GM21529 (cell line): ENCODE data around the gene TIMM10.
A peak's percentile ranks its signal among the peaks of the same experiment; 100 is the strongest.
"Not testable (repeated sequence)": the region's sequence is repeated elsewhere in the genome, so short reads cannot be mapped to it uniquely, and the experiment has no call there.

Source experiments
- ATAC-seq: cut with Tn5 transposase; IDR thresholded peaks from one replicate; pipeline ENCODE4 v1.9.1; 2021; ENCODE audit not compliant: unreplicated experiment

The TIMM10 gene

DNA sequence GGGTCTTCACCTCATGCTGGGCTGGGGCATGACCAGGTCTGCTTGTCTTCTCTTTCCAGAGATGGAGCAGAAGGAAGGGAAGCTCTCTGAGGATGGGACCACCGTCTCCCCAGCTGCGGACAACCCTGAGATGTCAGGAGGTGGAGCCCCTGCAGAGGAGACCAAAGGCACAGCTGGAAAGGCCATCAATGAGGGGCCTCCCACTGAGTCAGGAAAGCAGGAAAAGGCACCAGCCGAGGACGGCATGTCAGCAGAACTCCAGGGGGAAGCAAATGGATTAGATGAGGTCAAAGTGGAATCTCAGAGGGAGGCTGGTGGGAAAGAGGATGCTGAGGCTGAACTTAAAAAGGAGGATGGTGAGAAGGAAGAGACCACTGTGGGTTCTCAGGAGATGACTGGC is 12.0 kb upstream of the TIMM10 start:
- ATAC-seq, result no peak

GRCh38 chr11:57541169-57541568 is 10.6 kb upstream of the TIMM10 start:
- ATAC-seq, result no peak

DNA sequence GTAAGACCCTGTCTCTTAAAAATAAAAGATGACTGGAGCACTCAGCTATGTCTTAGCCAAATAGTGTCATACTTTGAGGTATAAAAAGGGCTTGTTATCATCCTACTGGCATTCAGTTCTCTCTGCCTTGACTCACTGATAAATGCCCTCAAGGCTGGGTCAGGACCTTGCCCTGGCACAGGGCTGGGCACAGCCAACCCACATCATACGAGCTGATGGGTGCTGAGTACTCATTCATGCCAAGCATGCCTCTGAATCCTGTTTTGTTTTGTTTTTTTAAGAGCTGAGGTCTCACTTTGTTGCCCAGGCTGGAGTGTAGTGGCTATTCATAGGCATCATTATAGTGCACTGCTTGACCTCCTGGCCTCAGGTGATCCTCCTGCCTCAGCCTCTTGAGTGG is 8.8 kb upstream of the TIMM10 start:
- ATAC-seq, result no peak

DNA sequence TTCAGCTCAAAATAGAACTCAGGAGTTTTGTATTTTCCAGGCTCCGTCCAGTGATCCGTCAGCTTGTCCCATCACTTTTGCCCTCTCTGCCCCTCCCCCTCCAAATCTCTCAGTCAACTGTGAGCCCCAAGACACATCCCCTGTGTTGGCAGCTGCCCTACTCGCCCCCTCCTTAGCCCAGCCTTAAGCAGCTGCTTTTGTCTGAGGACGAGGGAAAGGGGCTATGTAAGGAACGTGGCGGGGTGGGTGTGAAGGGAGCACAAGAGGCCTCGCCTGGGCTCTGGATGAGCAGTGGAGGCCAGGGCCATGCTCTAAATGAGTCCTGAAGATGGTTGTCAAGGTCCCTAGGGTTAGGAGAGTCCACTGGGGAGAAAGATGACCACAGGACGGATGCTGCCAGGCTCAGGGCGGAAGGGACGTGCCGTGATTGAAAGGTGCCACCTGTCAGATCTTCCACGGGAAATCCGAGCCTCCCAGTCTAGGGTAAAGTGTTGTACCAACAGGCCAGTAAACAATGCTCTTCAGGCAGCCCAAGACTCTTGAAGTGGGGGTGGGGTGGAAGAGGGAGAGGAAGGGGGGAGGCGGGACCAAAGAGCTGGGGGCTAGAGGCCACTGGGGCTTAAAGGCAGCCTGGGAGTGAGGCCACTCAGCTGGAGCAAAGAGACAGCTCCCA is 6.5 kb upstream of the TIMM10 start, which contains the start of gene SMTNL1:
TSS of gene SMTNL1 (plus strand) at position 649 of the 673 bp plus-strand sequence. CDS start 5,048 bp downstream, outside the sequence.
- no peak for ATAC-seq

DNA sequence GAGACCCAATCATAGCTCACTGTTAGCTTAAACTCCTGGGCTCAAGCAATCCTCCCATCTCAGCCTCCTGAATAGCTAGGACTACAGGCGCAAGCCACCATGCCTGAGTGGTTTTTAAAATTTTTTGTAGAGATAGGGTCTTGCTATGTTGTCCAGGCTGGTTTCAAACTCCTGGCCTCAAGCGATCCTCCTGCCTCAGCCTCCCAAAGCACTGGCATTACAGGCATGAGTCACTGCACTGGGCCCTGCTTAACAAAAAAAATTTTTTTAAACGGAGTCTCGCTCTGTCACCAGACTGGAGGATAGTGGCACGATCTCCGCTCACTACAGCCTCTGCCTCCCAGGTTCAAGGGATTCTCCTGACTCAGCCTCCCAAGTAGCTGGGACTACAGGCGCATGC is 3.9 kb upstream of the TIMM10 start:
- not testable (repeated sequence) for ATAC-seq

GRCh38 chr11:57530215-57530595 is 349 bp downstream of the TIMM10 start:
- no peak for ATAC-seq

- ATAC-seq, result no peak
Measured at GRCh38 chr11:57529012-57529411, 1.5 kb downstream of the TIMM10 start.

DNA sequence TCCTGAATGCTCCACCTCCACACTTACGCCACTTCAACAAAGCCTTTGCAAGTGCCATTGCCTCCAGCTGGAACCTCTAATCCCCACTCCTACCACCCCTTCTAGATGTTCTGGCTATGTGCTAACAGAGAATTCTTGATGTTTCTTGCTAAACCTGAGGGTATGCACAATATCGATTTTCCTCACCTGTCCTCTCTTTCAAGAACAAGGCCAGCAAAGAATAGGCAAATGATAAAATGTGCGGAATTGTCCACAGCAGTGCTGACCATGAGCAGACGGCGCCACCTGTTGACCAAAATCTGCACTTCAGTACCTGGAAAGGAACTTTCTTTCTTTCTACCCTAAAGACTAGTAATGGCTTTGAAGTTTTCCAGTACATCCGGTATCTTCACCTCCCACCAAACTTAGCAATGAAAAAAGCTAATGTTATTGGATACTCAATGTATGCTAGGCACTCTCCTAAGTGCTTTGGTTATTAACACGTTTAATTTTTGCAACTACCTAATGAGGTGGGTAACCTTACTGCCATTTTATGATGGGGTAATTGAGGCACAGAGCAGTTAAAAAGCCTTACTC is 3.4 kb downstream of the TIMM10 start:
- no peak for ATAC-seq

GRCh38 chr11:57523419-57523818 is 7.1 kb downstream of the TIMM10 start:
- ATAC-seq, result no peak

GRCh38 chr11:57521116-57521515 is 9.4 kb downstream of the TIMM10 start:
- no peak for ATAC-seq

GRCh38 chr11:57516061-57516443 is 14.5 kb downstream of the TIMM10 start:
- no peak for ATAC-seq

DNA sequence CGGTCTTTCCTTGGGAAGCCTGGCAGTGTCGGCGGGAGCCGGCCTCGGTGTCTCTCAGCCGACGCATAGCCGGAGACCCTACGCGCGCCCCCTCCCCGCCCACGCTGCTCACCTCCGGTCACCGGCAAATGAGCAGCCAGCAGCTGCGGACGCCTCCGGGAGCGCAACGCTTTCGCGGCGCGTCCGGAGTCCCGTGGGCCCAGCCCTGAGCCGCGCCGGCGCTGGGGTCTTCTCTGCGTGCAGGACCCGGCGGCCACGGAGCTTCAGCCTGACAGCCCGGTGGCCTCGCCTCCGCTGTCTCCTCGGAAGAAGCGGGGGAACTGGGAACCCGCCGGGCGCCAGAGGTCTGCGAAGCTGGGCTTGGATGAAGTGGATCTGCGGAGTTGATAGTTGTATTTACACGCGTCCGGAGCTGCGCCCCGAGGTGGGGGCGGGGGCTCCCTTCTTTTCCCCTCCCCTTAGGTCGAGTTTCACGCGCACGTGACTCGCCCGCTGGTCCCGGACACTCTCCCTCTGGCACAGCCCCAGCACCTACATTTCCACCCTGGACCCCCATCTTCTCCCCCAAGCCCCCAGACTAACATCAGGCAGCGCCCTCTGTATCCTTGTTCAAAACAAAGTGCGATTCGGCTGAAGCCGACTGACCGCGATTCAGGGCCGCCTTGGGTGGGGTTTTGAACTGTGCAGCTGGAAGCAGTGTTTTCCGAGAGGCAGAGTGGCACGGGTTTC is 15.1 kb downstream of the TIMM10 start, which contains the start of gene SLC43A1:
TSS of gene SLC43A1 (minus strand) at position 371 of the 729 bp plus-strand sequence. CDS start 1,591 bp downstream, outside the sequence.
- peak; percentile 42 for ATAC-seq

- peak; percentile 42 for ATAC-seq
Measured at GRCh38 chr11:57514538-57515331, 15.8 kb downstream of the TIMM10 start.

GRCh38 chr11:57513911-57514537 is 16.5 kb downstream of the TIMM10 start:
- peak; percentile 37 for ATAC-seq

DNA sequence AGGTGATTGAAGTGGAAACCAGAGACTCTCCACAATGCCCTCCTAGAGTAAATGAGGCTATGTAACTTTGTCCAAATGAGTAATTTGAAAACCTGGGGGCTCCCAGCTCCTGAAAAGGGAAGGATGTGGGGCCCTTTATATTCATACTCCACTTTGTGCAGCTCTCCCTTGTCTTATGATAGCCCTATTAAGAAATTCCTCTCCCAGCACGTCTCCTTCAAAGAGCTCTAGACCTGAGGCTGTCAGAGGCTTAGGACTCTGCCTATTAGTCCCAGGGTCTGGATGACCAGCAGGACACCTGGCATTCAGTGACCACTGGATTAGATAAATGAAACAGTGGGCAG is 17.1 kb downstream of the TIMM10 start:
- no peak for ATAC-seq

- no peak for ATAC-seq
Measured at GRCh38 chr11:57512646-57513451, 17.7 kb downstream of the TIMM10 start.

- no peak for ATAC-seq
Measured at GRCh38 chr11:57511741-57512430, 18.7 kb downstream of the TIMM10 start.

GRCh38 chr11:57508341-57509170 is 22.0 kb downstream of the TIMM10 start:
- ATAC-seq, result no peak

GRCh38 chr11:57506522-57506921 is 24.0 kb downstream of the TIMM10 start:
- no peak for ATAC-seq
